Erythroblast (primary cell): ENCODE measurements around the gene CD300LF.

Experiments used
- DNase-seq, 2 experiments: peaks; one replicate each; lab custom pipeline; 2025; lab: John Stamatoyannopoulos, UW
- GATA1 ChIP-seq: IDR thresholded peaks from 2 replicates; pipeline ENCODE4 v1.6.1; 2011; ENCODE audit warnings: low read depth, mild to moderate bottlenecking, control low read depth, low read length, moderate library complexity
- POLR2A ChIP-seq: IDR thresholded peaks from 2 replicates; pipeline ENCODE4 v1.6.1; 2011; ENCODE audit warnings: mild to moderate bottlenecking, low read length

Gene CD300LF

GRCh38 chr17:74712756-74713155 is at the start of gene CD300LF:
Gene CD300LF (minus strand): TSS chr17:74712923. CDS start chr17:74712866, 57 bp downstream.
- TF ChIP-seq POLR2A (no peak), GATA1 (no peak)
- DNase-seq, result no peak

GRCh38 chr17:74761931-74762330 is 49.2 kb upstream of the CD300LF start:
- DNase-seq, result no peak
- no peak for TF ChIP-seq GATA1
- no peak for TF ChIP-seq POLR2A

GRCh38 chr17:74761419-74761818 is 48.7 kb upstream of the CD300LF start:
- no peak for TF ChIP-seq POLR2A
- no peak for TF ChIP-seq GATA1
- no peak for DNase-seq

GRCh38 chr17:74760404-74761105 is 47.8 kb upstream of the CD300LF start:
- peak in 1 of 2 experiments; percentile 33 for DNase-seq
- TF ChIP-seq POLR2A, result no peak
- TF ChIP-seq GATA1, result no peak

GRCh38 chr17:74759941-74760340 is 47.2 kb upstream of the CD300LF start:
- no peak for DNase-seq
- no peak for TF ChIP-seq POLR2A
- TF ChIP-seq GATA1, result no peak

- no peak for TF ChIP-seq GATA1
- no peak for TF ChIP-seq POLR2A
- no peak for DNase-seq
Observed at GRCh38 chr17:74759243-74759801, 46.6 kb upstream of the CD300LF start.

GRCh38 chr17:74758848-74759168 is 46.1 kb upstream of the CD300LF start:
- DNase-seq, result peak; percentile 47 to 74
- TF ChIP-seq GATA1 (no peak), POLR2A (no peak)

GRCh38 chr17:74757931-74758847 is 45.5 kb upstream of the CD300LF start:
- no peak for DNase-seq
- no peak for TF ChIP-seq GATA1
- no peak for TF ChIP-seq POLR2A

GRCh38 chr17:74757502-74757901 is 44.8 kb upstream of the CD300LF start:
- DNase-seq, result no peak
- TF ChIP-seq GATA1 (no peak), POLR2A (no peak)

- TF ChIP-seq POLR2A, result no peak
Observed at GRCh38 chr17:74756891-74757290, 44.2 kb upstream of the CD300LF start.

GRCh38 chr17:74755533-74755932 is 42.8 kb upstream of the CD300LF start:
- DNase-seq, result no peak
- TF ChIP-seq GATA1, result no peak
- TF ChIP-seq POLR2A, result no peak

More at GRCh38 chr17:74756891-74757290, 44.2 kb upstream of the CD300LF start:
- no peak for DNase-seq

GRCh38 chr17:74754832-74755231 is 42.1 kb upstream of the CD300LF start:
- TF ChIP-seq POLR2A (no peak), GATA1 (no peak)
- peak; percentile 69 to 75 for DNase-seq

GRCh38 chr17:74752822-74753401 is 40.2 kb upstream of the CD300LF start:
- TF ChIP-seq POLR2A, result no peak
- no peak for TF ChIP-seq GATA1
- no peak for DNase-seq

GRCh38 chr17:74752415-74752814 is 39.7 kb upstream of the CD300LF start:
- DNase-seq, result no peak
- TF ChIP-seq POLR2A, result no peak
- TF ChIP-seq GATA1, result no peak
